ENCODE measurements around the gene SSC4D.

GRCh38 chr7:76407718-76408117 lies 1.8 kb downstream of the SSC4D start:
- TF ChIP-seq, protein P1, sequence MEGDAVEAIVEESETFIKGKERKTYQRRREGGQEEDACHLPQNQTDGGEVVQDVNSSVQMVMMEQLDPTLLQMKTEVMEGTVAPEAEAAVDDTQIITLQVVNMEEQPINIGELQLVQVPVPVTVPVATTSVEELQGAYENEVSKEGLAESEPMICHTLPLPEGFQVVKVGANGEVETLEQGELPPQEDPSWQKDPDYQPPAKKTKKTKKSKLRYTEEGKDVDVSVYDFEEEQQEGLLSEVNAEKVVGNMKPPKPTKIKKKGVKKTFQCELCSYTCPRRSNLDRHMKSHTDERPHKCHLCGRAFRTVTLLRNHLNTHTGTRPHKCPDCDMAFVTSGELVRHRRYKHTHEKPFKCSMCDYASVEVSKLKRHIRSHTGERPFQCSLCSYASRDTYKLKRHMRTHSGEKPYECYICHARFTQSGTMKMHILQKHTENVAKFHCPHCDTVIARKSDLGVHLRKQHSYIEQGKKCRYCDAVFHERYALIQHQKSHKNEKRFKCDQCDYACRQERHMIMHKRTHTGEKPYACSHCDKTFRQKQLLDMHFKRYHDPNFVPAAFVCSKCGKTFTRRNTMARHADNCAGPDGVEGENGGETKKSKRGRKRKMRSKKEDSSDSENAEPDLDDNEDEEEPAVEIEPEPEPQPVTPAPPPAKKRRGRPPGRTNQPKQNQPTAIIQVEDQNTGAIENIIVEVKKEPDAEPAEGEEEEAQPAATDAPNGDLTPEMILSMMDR (conservative IDR thresholded peaks at IDR 0.05): no peak
- TF ChIP-seq ZFX (IDR thresholded peaks at IDR 0.05): no peak
